ENCODE data around the gene PSMD3.
"Not testable (repeated sequence)": the region's sequence is repeated elsewhere in the genome, so short reads cannot be mapped to it uniquely, and the experiment has no call there.

Gene PSMD3

GRCh38 chr17:39996162-39996561 lies 15.6 kb downstream of the PSMD3 start:
- no peak for DNase-seq

GRCh38 chr17:39996800-39997199 lies 16.2 kb downstream of the PSMD3 start:
- no peak for DNase-seq

- DNase-seq = no peak
Measured at GRCh38 chr17:39997543-39997942, 16.9 kb downstream of the PSMD3 start.

GRCh38 chr17:39999067-39999466 lies 18.5 kb downstream of the PSMD3 start:
- DNase-seq = no peak

- DNase-seq = no peak
Measured at GRCh38 chr17:40000161-40000560, 19.6 kb downstream of the PSMD3 start.

GRCh38 chr17:40001335-40001734 lies 20.7 kb downstream of the PSMD3 start:
- not testable (repeated sequence) for DNase-seq

- DNase-seq = no peak
Measured at GRCh38 chr17:40004072-40004471, 23.5 kb downstream of the PSMD3 start.

- no peak for DNase-seq
Measured at GRCh38 chr17:40004712-40005111, 24.1 kb downstream of the PSMD3 start.

GRCh38 chr17:40005520-40005919 lies 24.9 kb downstream of the PSMD3 start:
- no peak for DNase-seq

- DNase-seq = not testable (repeated sequence)
Measured at GRCh38 chr17:40010946-40011500, 30.4 kb downstream of the PSMD3 start.

- not testable (repeated sequence) for DNase-seq
Measured at GRCh38 chr17:40012017-40012647, 31.5 kb downstream of the PSMD3 start.

- no peak for DNase-seq
Measured at GRCh38 chr17:40014375-40014980, 33.9 kb downstream of the PSMD3 start.

GRCh38 chr17:40015005-40015997 lies 34.7 kb downstream of the PSMD3 start, which contains the start of gene CSF3:
CSF3 (plus strand) TSS chr17:40015440; CDS start chr17:40015475, 35 bp downstream.
- DNase-seq = no peak

GRCh38 chr17:40015998-40016985 lies 35.7 kb downstream of the PSMD3 start:
- no peak for DNase-seq

GRCh38 chr17:40017422-40018080 lies 36.9 kb downstream of the PSMD3 start:
- DNase-seq = no peak

GRCh38 chr17:40018211-40019121 lies 37.9 kb downstream of the PSMD3 start:
- peak in 2 of 58 donors; percentile 20 to 27 for DNase-seq

GRCh38 chr17:40019140-40019991 lies 38.8 kb downstream of the PSMD3 start:
- DNase-seq = no peak

GRCh38 chr17:40020146-40020545 lies 39.5 kb downstream of the PSMD3 start:
- no peak for DNase-seq
